Bone marrow (tissue), 2 donors: ENCODE measurements around the gene CREB3L2.

Source experiments
- DNase-seq, 2 donors: peaks; one replicate each; lab custom pipeline; 2025; lab: John Stamatoyannopoulos, UW

CREB3L2 gene

DNA sequence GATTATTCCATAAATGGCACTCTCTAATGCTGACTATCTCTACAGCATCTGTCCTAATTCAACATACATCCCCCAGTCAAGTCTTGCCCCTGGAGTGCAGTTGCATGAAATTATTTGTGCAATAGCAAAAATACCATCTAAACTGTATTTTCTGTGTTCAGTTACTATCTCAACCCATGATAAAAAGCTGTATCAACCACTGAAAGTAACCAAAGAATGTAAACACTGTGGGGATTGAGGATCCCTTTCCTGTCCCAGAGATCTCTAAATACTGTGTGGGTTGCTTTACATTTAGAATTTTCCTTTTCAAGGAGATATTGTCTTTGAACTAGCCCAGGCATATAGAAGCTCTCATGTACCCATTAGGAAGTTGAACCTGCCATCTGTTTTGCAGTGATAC is 131.2 kb downstream of the CREB3L2 start:
- no peak for DNase-seq

DNA sequence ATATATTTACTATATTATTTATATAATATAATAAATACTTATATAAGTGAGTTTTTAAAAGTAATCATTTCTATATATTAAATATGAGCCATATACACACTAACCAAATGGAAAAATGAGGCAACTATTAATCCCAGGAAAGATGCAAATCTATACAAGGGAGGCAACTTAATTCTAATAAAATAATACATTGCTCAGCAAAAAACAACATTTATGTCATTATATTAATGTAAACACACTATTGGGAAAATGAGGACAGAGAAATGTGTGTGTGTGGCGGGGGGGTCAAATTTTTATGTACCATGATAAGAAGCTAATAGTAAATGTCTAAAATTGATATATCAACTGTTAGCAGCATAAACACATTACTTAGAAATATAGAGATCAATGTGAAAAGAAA is 131.8 kb downstream of the CREB3L2 start:
- DNase-seq: no peak

DNA sequence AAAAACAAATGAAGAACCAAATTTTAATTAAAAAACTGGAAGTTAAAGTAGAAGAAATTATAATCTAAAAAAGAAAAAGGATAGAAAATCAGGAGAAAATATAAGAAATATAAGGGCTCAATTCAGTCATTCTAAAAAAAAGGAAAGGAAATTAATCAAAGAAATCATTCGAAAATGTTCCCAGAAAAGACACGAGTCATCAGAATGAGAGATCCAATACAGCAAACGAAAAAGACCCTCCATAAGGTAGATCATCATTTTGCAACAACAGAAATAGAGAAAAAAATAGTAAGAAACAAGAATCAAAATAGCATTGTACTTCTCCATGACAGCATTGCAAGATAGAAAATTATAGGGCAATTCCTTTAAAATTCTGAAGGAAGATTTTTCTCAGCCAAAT is 132.6 kb downstream of the CREB3L2 start:
- DNase-seq: no peak

DNA sequence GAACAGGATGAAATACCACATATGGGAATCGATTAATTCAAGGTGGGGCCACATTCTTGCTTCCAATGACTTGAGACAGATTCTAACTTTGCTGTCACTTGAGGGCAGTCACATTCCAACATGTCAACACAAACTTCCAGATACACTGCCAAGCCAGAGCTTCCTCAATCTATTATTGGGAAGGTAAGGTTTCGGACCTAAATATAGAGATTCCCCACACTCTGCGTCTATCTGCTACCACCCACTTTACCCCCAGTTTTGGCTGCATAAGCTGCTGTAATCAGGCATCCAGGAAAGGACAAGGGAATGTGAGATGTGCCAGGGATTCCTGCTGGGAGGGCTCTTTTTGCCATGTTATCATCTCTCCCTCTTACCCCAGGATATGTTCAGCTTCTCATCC is 134.6 kb downstream of the CREB3L2 start:
- no peak for DNase-seq

DNA sequence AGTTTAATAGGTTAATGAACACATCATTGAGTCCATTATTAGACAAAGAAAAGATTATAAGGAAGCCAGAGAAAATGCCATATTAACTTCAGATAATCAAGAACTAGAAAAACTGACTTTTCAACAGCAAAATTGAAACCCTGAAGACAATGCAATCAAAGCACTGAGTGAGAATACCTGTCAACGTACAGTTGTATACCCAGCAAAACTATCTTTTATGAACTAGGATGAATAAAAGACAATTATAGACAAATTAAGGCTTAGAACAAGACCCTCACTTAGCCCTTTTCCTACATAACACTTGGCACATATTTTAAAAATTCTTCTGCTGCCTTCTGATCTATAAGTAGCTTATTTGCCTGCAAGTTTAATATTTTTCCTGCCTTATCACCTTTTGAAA is 136.1 kb downstream of the CREB3L2 start:
- DNase-seq: no peak

DNA sequence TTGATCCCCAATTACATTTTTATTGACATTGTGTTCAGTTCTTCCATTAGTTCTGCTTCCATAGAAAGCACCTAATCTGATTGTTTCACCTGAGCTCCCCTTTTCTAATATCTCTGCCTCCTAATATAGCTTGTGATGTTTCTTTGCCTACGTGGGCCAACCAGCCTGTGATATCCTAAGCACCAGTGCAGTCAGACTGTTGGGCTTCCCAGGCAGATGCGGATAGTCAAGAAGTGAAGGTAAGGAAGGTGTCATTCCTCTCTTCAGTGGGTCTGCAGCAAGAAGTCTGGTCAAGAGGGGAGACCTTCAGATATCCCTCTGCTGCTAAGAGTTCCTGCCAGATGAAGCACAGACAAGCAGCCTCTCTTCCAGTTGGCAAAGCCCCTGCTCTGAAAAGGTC is 138.9 kb downstream of the CREB3L2 start:
- no peak for DNase-seq

DNA sequence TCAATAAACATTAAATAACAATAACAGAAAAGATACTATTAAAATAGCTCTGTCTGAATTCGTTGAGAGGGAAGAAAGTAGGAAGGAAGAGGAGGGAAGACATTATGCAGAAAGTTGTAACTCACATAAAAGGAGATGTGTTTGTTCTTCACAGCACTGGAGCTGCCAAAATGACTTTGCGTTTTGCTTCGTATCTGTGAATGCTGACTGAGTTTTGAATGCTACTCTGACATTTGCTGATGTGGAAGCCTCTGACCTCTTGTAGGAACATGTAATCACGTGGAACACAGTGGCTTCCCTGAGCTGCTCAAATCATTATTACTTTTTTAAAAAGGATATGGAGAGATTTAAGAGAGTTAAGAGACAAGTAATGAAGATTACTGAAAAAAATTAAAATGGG is 139.5 kb downstream of the CREB3L2 start:
- no peak for DNase-seq

DNA sequence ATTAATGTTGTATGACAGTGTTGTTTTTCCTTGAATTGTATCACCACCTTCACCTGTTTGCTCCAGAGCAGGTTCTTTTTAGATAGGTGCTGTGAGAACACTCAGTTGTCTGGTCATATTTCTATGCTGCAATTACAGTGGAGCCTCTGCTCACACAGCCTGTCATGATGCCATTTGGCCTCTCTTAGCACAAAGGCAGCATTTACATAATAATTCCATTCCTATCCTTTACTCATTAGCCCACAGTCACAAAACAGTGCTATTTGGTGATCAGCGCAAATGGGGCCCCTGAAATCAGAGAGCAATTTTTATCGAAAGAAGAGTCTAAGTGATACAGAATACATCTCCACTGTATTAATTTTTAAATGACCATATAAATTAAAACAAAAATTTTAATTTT is 141.3 kb downstream of the CREB3L2 start:
- DNase-seq: no peak

DNA sequence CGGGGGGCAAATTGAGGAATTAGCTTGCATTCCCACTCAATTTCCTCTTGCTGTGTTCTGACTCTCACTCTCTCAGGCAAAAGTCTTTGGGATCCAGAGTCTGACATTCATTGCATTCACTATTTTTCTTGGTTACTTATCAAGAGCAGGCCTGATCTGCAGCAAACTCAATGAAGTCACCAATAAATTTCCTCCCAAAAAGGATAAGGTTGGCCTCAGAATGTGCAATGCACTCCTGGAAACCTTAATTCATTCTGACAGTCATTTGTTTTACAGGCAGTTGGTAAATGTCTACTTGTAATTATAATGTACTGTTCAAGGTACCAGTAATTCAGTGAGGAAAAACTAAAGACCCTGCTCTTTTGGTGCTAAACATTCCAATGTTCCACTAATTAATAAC is 148.8 kb downstream of the CREB3L2 start:
- no peak for DNase-seq

DNA sequence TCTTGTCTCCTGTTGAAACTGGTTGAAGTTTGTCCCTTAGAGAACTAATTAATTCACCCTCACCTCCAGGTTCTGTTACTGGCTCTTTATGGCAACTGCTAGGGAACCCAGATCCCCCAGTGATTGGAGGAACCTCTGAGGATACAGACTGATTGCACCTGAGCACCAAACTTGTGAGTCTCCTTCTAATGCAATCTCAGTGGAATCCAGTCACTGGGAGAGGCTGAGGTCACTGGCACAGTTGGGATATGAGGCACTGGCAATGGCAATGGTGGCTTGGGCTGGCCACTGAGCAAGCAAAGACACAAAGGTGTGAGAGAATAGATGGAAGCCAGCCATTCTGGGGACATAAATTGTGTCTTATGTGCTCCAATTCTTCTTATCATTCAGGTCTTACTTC is 149.8 kb downstream of the CREB3L2 start:
- DNase-seq: no peak

DNA sequence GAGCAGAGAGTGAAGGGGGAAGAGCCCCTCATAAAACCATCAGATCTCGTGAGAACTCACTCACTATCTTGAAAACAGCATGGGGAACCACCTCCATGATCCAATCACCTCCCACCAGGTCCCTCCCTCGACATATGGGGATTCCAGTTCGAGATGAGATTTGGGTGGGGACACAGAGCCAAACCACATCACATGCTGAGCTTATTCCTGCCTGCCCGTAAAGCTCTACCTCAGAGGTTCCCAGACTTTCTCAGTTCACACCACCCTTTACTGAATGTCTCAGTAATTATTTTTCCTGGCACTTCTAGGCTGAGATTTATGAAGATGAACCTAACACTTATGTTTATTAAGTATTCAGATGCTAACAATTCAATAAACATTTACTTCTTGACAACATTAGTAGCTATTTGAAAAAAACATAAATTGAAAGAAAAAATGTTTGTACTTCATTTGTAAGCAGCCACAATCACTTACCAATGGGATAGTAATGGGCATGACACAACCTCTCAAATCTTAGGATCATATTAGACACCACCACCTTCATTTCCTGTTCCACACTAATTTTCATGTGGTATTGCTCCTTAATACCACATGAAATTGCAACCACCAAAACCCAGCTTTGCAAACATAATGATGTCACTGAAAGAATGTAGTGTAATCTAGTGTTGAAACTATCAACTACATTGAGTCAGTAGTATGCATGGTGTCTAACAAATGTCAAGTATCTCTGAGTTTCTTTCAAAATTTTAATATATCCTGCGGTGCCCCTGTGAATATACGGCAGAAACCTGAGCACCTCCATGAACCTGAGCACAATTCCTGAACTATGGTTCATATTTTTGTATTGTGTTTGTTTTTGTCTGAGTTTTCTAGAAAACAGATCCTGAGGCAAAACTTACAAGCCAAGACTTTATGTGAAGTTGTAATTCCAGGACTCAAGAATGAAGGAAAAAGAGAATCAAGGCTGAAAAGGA is 150.6 kb downstream of the CREB3L2 start:
- DNase-seq: no peak

DNA sequence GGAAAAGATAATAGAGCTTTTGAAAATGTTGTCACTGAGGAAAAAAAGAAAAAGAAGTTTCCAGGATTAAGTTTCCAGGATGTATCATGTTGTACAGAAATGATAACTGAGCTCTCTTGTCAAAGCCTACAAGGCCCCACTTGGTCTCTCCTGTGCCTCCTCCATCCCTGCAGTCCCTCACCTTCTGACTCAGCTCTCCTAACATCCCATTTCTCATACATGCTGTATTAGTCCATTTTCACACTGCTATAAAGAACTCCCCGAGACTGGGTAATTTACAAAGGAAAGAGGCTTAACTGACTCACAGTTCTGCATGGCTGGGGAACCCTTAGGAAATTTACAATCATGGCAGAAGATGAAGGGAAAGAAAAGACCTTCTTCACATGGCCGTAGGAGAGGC is 151.3 kb downstream of the CREB3L2 start:
- DNase-seq: no peak

DNA sequence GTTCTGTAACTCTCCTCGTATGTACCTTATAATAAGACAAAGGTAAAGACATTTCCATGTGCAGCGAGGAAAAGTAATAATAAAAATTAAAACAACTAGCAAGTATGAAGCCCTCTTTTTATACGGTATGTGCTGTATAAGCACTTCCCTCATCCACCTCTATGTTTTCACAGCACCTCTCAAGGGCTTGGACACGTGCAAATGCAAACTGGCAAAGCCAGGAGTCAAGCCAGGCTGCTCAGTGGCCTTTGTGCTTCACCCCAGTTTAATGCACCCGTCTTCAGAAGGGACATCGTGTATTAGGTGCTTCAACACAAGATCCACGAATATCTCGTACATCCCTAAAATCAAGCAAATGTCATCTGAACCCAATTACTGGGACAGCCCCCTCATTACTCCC is 153.8 kb downstream of the CREB3L2 start:
- no peak for DNase-seq

DNA sequence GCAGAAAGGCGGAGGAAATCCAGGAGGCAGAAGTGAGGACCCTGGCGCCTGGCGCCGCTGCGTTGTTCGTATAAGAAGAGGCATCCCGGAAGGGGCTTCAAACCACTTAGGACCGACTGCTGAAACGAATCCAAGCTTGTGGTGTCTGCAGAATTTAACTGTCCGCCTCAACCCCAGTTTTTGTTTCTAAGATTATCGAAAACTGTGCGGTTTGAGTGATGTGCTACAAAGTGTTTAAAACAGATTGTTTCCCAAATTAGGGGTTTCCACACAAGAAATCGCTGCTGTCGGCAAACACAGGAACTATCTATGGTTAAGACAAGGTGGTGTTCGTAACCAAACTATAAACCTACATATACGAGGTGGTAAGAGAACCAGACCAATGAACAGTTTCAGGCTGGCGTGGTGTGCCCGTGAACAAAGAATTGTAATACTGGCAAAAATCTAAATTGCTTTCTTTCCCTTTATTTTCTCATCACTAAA is 154.3 kb downstream of the CREB3L2 start:
- no peak for DNase-seq

DNA sequence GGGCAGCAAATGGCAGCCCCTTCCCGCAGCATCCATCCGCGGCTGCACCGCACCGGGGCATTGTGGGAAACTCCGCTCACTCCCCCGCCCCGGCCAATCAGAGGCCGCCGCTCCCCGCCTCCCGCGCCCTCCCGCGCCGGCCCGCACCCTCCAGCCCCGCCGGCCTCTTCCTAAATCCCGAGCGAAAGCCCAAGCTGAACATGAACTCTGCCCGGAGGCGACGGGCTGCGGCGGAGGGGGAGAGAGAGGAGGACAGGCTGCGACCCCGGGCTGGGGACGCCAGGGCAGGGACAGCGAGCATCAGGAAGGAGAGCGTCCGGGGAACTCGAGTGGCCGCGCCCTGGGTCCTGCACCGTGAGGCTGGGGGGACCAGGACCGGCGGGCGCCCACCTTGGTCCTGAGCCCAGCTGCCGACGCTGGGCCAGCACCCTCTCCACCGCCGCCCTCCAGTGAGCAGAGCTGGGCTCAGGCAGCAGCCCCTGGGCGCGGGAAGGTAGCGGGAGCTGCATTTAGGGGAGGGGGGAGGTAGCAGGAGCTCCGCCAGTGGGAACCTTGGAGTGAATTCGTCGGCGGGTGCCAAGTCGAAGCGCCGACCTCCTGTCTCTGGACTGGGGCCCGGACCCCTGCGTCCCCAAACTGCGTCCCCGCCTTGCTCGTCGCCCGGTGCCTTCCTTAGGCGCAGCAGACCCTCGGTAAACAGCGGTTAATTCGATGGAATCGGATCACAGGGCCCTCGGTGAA is 154.9 kb downstream of the CREB3L2 start, which contains the start of gene DGKI:
Gene DGKI (minus strand): TSS at position 148 of the 741 bp plus-strand sequence.
- DNase-seq: no peak

DNA sequence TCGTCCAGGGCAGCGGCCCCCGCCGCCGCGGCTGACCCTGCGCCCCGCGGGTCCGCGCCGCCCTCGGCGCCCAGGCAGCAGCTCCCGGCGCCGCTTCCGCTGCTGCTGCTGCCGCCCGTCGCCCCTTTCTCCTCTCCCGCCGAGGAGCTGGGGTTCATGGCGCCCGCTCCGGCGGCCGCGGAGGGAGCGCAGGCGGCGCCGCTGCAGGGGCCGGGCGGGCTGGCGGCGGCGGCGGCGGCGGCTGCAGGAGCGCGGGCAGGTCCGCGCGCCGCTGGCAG is 155.4 kb downstream of the CREB3L2 start:
- DNase-seq: no peak

DNA sequence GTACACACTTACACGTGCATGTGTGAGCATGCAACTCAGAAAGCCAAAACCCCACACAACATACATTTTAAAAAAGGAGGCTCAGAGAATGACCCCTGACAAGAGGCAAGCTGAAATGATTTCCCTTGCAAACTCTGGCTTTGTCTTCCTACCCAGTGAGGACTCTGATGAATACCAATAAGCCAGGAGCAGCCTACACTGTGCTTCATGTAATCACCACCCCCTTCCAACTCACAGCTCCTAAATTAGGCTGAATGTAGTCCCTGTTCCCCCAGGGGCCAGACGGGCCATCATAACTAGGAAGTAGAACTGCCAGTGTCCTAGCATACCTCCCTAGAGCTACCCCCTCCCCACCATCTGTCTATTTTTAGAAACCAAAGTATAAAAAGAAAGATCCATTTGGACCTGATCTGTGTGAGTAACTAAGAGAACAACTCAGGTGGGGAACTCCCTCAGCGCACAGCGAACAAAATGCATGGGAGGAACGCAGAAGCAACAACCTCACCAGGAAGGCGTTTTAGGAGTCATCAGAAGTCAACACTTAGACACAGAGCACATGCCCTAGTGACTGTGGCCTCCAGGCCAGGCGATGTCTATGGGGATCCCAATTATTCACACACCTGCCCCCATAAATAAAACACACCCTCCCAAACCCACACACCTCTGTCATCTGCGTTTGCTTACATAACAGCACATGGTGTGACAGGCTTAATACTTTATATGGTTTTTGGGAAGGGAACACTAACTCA is 157.0 kb downstream of the CREB3L2 start:
- DNase-seq: no peak

DNA sequence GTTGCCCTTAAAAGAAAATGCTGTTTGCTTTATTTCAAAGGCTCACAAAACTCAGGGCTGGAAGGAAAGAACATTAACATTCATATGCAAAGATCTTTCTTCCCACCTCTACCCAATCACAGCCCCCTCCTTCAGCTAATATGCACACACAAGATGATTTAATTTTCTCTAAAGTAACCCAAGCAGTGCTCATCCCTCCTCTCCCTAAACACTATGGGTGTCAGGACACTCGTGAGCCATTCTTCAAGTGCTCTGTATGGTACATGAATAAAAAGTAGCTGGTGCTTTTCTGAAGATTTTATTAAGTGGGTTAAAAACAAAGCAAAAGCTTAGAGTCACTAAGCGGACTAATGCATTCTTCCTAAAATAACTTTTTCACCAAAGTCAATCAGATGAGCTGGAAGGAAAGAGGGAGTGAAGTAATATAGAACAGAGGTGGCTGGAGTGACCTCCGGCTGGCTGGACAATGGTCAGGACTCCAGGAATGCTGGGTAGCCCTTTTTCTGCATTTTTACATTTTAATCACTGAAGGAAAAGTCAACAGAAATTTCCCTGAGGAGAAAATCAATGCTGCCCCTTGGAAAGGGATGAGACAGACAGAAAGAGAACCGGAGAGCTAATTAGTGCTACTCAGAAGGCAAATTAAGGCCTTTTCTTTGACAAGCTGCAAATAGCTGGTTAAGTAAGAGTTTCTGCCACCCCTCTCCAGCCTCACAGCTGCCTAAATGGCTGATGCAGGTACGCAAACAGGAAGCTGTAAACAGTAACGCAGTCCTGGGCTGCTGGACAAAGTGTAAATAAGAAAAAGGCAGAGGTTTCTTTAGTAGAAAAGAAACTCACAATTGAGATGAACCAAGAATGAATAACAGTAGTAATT is 161.7 kb downstream of the CREB3L2 start:
- DNase-seq: no peak

DNA sequence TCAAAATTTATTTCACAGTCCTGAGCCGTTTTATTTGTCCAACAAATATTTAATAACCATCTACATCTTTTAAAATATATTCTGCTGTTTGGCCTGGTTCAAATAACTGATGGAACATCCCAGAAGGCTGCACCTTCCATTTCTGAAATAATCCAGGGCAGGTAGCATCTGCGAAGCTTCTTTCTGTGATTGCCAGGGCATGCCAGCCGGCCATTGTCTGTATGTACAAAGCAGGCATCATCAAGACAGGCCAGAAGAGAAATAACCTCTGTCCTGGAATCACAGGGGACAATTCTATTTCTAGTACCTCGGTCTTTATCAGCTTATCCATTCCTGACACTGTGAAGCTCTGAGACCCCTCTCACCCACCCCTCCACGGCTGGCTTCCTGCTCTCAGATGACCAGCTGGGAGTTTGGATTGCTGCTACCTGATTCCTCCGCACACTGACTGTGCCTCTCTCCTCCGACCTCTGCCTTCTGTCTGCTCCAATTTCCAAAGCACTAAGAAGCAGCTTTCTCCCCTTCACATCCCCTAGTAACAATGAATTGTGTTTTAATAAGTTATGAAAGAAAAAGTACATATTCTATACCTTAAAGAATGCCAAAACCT is 163.1 kb downstream of the CREB3L2 start:
- DNase-seq: no peak

DNA sequence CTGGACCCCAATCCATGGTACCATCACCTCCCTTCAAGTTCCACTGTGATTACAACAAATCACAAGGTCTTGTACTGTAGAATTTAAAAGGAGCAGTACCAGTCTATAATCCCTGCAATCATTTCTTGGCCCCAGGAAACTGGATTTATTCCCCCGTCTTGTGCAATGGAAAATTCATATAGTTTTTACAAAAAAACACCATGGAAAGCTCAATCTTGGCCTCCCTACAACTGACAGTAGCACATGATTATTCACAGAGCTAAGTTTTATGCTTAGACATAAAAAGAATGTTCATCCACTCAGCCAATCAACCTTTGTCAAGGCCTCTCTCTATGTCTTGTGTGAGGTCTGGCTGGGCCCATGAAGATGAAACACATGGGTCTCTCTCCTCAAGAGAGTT is 165.3 kb downstream of the CREB3L2 start:
- no peak for DNase-seq

DNA sequence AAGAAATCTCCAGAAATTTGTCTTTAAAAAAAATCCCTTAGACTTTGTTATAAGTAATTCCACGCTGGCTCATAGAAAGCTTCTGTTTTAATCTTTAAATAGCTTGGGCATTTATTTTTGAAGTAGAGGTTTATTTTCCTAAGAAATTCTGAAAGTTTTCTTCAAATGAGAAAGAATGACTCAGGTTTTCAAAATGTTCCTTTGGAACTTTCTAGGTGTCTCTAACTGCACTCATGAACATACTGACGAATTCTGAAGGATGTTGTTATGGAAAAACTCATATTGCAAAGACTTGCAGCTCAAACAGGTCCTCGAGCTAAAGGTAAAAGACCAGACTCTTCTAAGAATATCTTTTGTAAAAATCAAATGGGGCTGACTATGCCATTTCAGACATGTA is 165.8 kb downstream of the CREB3L2 start:
- DNase-seq: no peak
